GM19099 (cell line): Measurements from ENCODE around the gene HERC2.

ENCODE experiments used
- POLR2A ChIP-seq: IDR thresholded peaks from 3 replicates; pipeline ENCODE4 v1.6.1; 2011; ENCODE audit warnings: low read depth; ENCODE audit not compliant: insufficient read length; ENCODE audit errors: extremely low read depth

Gene HERC2

GRCh38 chr15:28132524-28133275, 189.3 kb downstream of the HERC2 start:
- no peak for TF ChIP-seq POLR2A

GRCh38 chr15:28131946-28132345, 190.0 kb downstream of the HERC2 start:
- TF ChIP-seq POLR2A, result no peak

GRCh38 chr15:28131400-28131799, 190.6 kb downstream of the HERC2 start:
- no peak for TF ChIP-seq POLR2A

GRCh38 chr15:28130651-28131050, 191.3 kb downstream of the HERC2 start:
- no peak for TF ChIP-seq POLR2A

GRCh38 chr15:28129231-28129848, 192.6 kb downstream of the HERC2 start:
- no peak for TF ChIP-seq POLR2A

GRCh38 chr15:28128031-28128430, 193.9 kb downstream of the HERC2 start:
- TF ChIP-seq POLR2A, result no peak

- TF ChIP-seq POLR2A, result no peak
Measured at GRCh38 chr15:28127036-28127435, 194.9 kb downstream of the HERC2 start.

- no peak for TF ChIP-seq POLR2A
Measured at GRCh38 chr15:28125673-28126651, 196.0 kb downstream of the HERC2 start.

- no peak for TF ChIP-seq POLR2A
Measured at GRCh38 chr15:28124841-28125240, 197.1 kb downstream of the HERC2 start.

- no peak for TF ChIP-seq POLR2A
Measured at GRCh38 chr15:28123408-28124023, 198.5 kb downstream of the HERC2 start.

- TF ChIP-seq POLR2A, result no peak
Measured at GRCh38 chr15:28122038-28122949, 199.7 kb downstream of the HERC2 start.

GRCh38 chr15:28120359-28120640, 201.7 kb downstream of the HERC2 start:
- TF ChIP-seq POLR2A, result no peak

GRCh38 chr15:28118531-28118930, 203.4 kb downstream of the HERC2 start:
- TF ChIP-seq POLR2A, result no peak

- no peak for TF ChIP-seq POLR2A
Measured at GRCh38 chr15:28118083-28118482, 203.9 kb downstream of the HERC2 start.
